H1 (cell line): ENCODE measurements around the gene ATP13A3. TPM values are rescaled to one million over a fixed set of nuclear protein-coding genes. Genes with fewer than 3 reads are reported as not detected.

Experiments
- CTCF ChIA-PET: fragments of 300-600 bp; sonication (Branson Sonifier 250); formaldehyde crosslinking; loops from one replicate; lab custom pipeline; 2021; ENCODE audit not compliant: partially characterized antibody; lab: Charles Lee
- POLR2A ChIA-PET: fragments of 300-600 bp; sonication (Branson Sonifier 250); formaldehyde crosslinking; loops from one replicate; lab custom pipeline; 2021; ENCODE audit warnings: inconsistent platforms; ENCODE audit not compliant: partially characterized antibody; lab: Charles Lee
- DNase-seq, 2 experiments: peaks; one replicate each; pipeline versions ENCODE4 v3.0.0 to v3.0.0-alpha.2; 2010 to 2022; ENCODE audit warnings: low spot score in 2 of 2, low read depth in 1 of 2, mixed read lengths in 1 of 2
- FAIRE-seq: peaks from 2 replicates; lab custom pipeline; 2011; peaks lifted over from hg19 to GRCh38; lab: Jason Lieb, UNC
- H2AFZ ChIP-seq: 2 replicates; pipeline ENCODE4 v1.8.1; 2012; ENCODE audit warnings: low read length, inconsistent platforms
- H2AK5ac ChIP-seq: 2 replicates; pipeline ENCODE4 v1.6.1; 2013; ENCODE audit warnings: low read depth, low read length
- H2BK120ac ChIP-seq: replicated peaks from 2 replicates; pipeline ENCODE3; 2013; ENCODE audit warnings: low read depth, low read length, inconsistent platforms
- H2BK12ac ChIP-seq: 2 replicates; pipeline ENCODE4 v1.6.1; 2013; ENCODE audit warnings: low read depth, low read length
- H2BK15ac ChIP-seq: 2 replicates; pipeline ENCODE4 v1.6.1; 2013; ENCODE audit warnings: low read length
- H2BK20ac ChIP-seq: 2 replicates; pipeline ENCODE4 v1.6.1; 2013; ENCODE audit warnings: low read length
- H2BK5ac ChIP-seq: 2 replicates; pipeline ENCODE4 v1.6.1; 2013; ENCODE audit warnings: low read depth, low read length
- H3K14ac ChIP-seq: 2 replicates; pipeline ENCODE4 v1.6.1; 2013; ENCODE audit warnings: inconsistent platforms; ENCODE audit not compliant: insufficient read length
- H3K18ac ChIP-seq: 2 replicates; pipeline ENCODE4 v1.6.1; 2013; ENCODE audit warnings: low read length; ENCODE audit errors: extremely low read depth
- H3K23ac ChIP-seq: 2 replicates; pipeline ENCODE4 v1.6.1; 2013; ENCODE audit warnings: inconsistent platforms; ENCODE audit not compliant: insufficient read length
- H3K23me2 ChIP-seq: 2 replicates; pipeline ENCODE4 v1.6.1; 2013; ENCODE audit warnings: low read depth, low read length
- H3K27ac ChIP-seq: 2 replicates; pipeline ENCODE4 v1.6.1; 2011; ENCODE audit warnings: low read depth, low read length, inconsistent platforms
- H3K27me3 ChIP-seq, 4 experiments: replicated peaks in 1 of 4; 1 replicate in 1 of 4; 2 replicates in 3 of 4; pipeline versions ENCODE4 v1.6.1 to v1.8.1; 2011 to 2013; ENCODE audit warnings: low read length in 3 of 4, mild to moderate bottlenecking in 3 of 4, inconsistent platforms in 2 of 4, mixed read lengths in 2 of 4, moderate library complexity in 1 of 4; ENCODE audit not compliant: control insufficient read depth in 3 of 4, insufficient read depth in 3 of 4; ENCODE audit errors: extremely low read depth in 1 of 4
- H3K36me3 ChIP-seq, 4 experiments: 2 replicates each; pipeline versions ENCODE4 v1.6.1 to v1.8.1; 2011 to 2013; ENCODE audit warnings: mild to moderate bottlenecking in 4 of 4, low read length in 3 of 4, moderate library complexity in 2 of 4, control low read depth in 1 of 4, inconsistent platforms in 1 of 4; ENCODE audit not compliant: insufficient read depth in 4 of 4, control insufficient read depth in 2 of 4
- H3K4ac ChIP-seq: replicated peaks from 2 replicates; pipeline ENCODE3; 2013; ENCODE audit warnings: low read length, low read depth, mixed read lengths, inconsistent platforms; ENCODE audit not compliant: insufficient read length
- H3K4me1 ChIP-seq, 4 experiments: replicated peaks in 1 of 4; 1 replicate in 1 of 4; 2 replicates in 3 of 4; pipeline versions ENCODE4 v1.6.1 to v1.8.1; 2011 to 2013; ENCODE audit warnings: low read length in 3 of 4, inconsistent platforms in 2 of 4, mixed read lengths in 1 of 4; ENCODE audit not compliant: insufficient read depth in 4 of 4, control insufficient read depth in 3 of 4
- H3K4me2 ChIP-seq, 2 experiments: 2 replicates each; pipeline versions ENCODE4 v1.6.1 to v1.8.1; 2011 to 2013; ENCODE audit warnings: low read depth in 2 of 2, low read length in 2 of 2, control low read depth in 1 of 2, inconsistent platforms in 1 of 2, mild to moderate bottlenecking in 1 of 2; ENCODE audit not compliant: insufficient read depth in 1 of 2
- H3K4me3 ChIP-seq, 4 experiments: fragments of 200-600, 300-600 bp in 1 of 4; sonication (generic), shearing (Covaris generic), sonication (Bioruptor Twin) in 1 of 4; 2 replicates each; pipeline versions ENCODE4 v1.5.1 to v1.8.1; 2011 to 2016; ENCODE audit warnings: low read length in 4 of 4, low read depth in 3 of 4, control low read depth in 2 of 4, inconsistent platforms in 2 of 4, mild to moderate bottlenecking in 2 of 4, mixed read lengths in 1 of 4, moderate library complexity in 1 of 4; ENCODE audit not compliant: insufficient read depth in 2 of 4; ENCODE audit errors: extremely low read depth in 1 of 4
- H3K56ac ChIP-seq: replicated peaks from 2 replicates; pipeline ENCODE3; 2013; ENCODE audit warnings: low read depth, mild to moderate bottlenecking, mixed read lengths, low read length, inconsistent platforms; ENCODE audit not compliant: insufficient read length
- H3K79me1 ChIP-seq: 2 replicates; pipeline ENCODE4 v1.6.1; 2013; ENCODE audit warnings: low read depth, low read length, control low read depth
- H3K79me2 ChIP-seq, 2 experiments: 2 replicates each; pipeline versions ENCODE4 v1.6.1 to v1.8.1; 2012 to 2013; ENCODE audit warnings: low read length in 2 of 2, mild to moderate bottlenecking in 2 of 2, inconsistent platforms in 1 of 2; ENCODE audit not compliant: insufficient read depth in 2 of 2, control insufficient read depth in 1 of 2
- H3K9ac ChIP-seq, 4 experiments: replicated peaks in 1 of 4; 1 replicate in 1 of 4; 2 replicates in 3 of 4; pipeline versions ENCODE4 v1.6.1 to v1.8.1; 2011 to 2013; ENCODE audit warnings: low read depth in 3 of 4, low read length in 3 of 4, control low read depth in 2 of 4, mild to moderate bottlenecking in 2 of 4, moderate library complexity in 2 of 4, inconsistent platforms in 1 of 4; ENCODE audit errors: extremely low read depth in 1 of 4
- H3K9me3 ChIP-seq, 2 experiments: 2 replicates each; pipeline versions ENCODE4 v1.6.1 to v1.8.1; 2012 to 2013; ENCODE audit warnings: mild to moderate bottlenecking in 2 of 2, moderate library complexity in 2 of 2, control low read depth in 1 of 2, inconsistent platforms in 1 of 2, low read depth in 1 of 2, low read length in 1 of 2, mixed read lengths in 1 of 2; ENCODE audit not compliant: insufficient read depth in 2 of 2
- H4K20me1 ChIP-seq, 2 experiments: replicated peaks in 1 of 2; 2 replicates each; pipeline versions ENCODE3 to v1.8.1; 2011 to 2013; ENCODE audit warnings: inconsistent platforms in 2 of 2, low read length in 2 of 2, mild to moderate bottlenecking in 1 of 2; ENCODE audit not compliant: insufficient read depth in 2 of 2, control insufficient read depth in 1 of 2
- H4K5ac ChIP-seq: 2 replicates; pipeline ENCODE4 v1.6.1; 2013; ENCODE audit warnings: low read length, low read depth, mixed read lengths, inconsistent platforms; ENCODE audit not compliant: insufficient read length
- H4K8ac ChIP-seq: 2 replicates; pipeline ENCODE4 v1.8.0; 2013; ENCODE audit warnings: mild to moderate bottlenecking, moderate library complexity, low read length, inconsistent platforms; ENCODE audit not compliant: insufficient read depth; ENCODE audit errors: extremely low read depth
- H4K91ac ChIP-seq: replicated peaks from 2 replicates; pipeline ENCODE3; 2013; ENCODE audit warnings: low read length, mixed read lengths, inconsistent platforms; ENCODE audit not compliant: insufficient read length
- ASH2L ChIP-seq: fragments of 200-600, 300-600 bp; sonication (generic); IDR thresholded peaks from one replicate; pipeline ENCODE4 v1.7.1; 2017; ENCODE audit warnings: low read length
- CHD1 ChIP-seq: IDR thresholded peaks from 2 replicates; pipeline ENCODE4 v1.6.1; 2012; ENCODE audit warnings: low read depth, low read length, improper control_type of control experiment
- JUN ChIP-seq: IDR thresholded peaks from 2 replicates; pipeline ENCODE4 v1.6.1; 2011; ENCODE audit warnings: low read depth, mild to moderate bottlenecking, improper control_type of control experiment, low read length
- KDM4A ChIP-seq: IDR thresholded peaks from one replicate; pipeline ENCODE4 v1.7.1; 2012; ENCODE audit warnings: low read depth, mild to moderate bottlenecking, moderate library complexity, low read length, inconsistent platforms; ENCODE audit not compliant: severe bottlenecking
- RFX5 ChIP-seq: IDR thresholded peaks from 2 replicates; pipeline ENCODE4 v1.6.1; 2011; ENCODE audit warnings: low read depth, low read length, improper control_type of control experiment, borderline replicate concordance
- SAP30 ChIP-seq: fragments of 300-600 bp; sonication (generic); IDR thresholded peaks from 2 replicates; pipeline ENCODE4 v1.7.1; 2012; ENCODE audit warnings: low read length, moderate library complexity, mild to moderate bottlenecking, inconsistent platforms; ENCODE audit not compliant: insufficient read depth, insufficient replicate concordance
- SP1 ChIP-seq: IDR thresholded peaks from 2 replicates; pipeline ENCODE4 v1.6.1; 2011; ENCODE audit warnings: low read depth, low read length
- TAF1 ChIP-seq: IDR thresholded peaks from 2 replicates; pipeline ENCODE4 v1.6.1; 2011; ENCODE audit warnings: mild to moderate bottlenecking, low read depth, low read length
- TBP ChIP-seq: IDR thresholded peaks from 2 replicates; pipeline ENCODE4 v1.6.1; 2011; ENCODE audit warnings: low read depth, low read length, improper control_type of control experiment
- USF2 ChIP-seq: IDR thresholded peaks from 2 replicates; pipeline ENCODE4 v1.6.1; 2011; ENCODE audit warnings: low read length, improper control_type of control experiment
- WGBS, 2 experiments: shearing (Covaris generic) in 1 of 2; methylation state at CpG; one replicate each; pipeline versions ENCODE4 v1.1.6 to v1.1.7; 2013 to 2015; ENCODE audit warnings: low lambda C conversion rate in 2 of 2, mixed read lengths in 2 of 2, inconsistent platforms in 1 of 2, low coverage in 1 of 2, missing lambda C conversion rate in 1 of 2; ENCODE audit not compliant: insufficient replicate concordance in 2 of 2, insufficient coverage in 1 of 2, insufficient read length in 1 of 2; ENCODE audit errors: extremely low coverage in 1 of 2, missing lambda C conversion rate in 1 of 2; 5-methylcytosine and 5-hydroxymethylcytosine counted together
- polyA plus RNA-seq, 7 experiments: library from polyadenylated mRNA; depleted of rRNA in 3 of 7; stranded (reverse) in 5 of 7; unstranded in 2 of 7; fragments of >200 nt in 5 of 7; fragments of 200-250 nt in 2 of 7; gene quantifications; 1 replicate in 5 of 7; 2 replicates in 1 of 7; 4 replicates in 1 of 7; pipeline versions ENCODE4 v1.2.1 to v1.2.3, GENCODE V29; 2011 to 2013; ENCODE audit warnings: missing spikeins in 2 of 7, mixed read lengths in 2 of 7
- total RNA-seq: library from RNA; stranded (reverse); fragmentation: NEBNext Ultra II Directional; extraction: Animal tissue kit (Norgen Biotek cat#: 25700); gene quantifications from 2 replicates; pipeline ENCODE4 v1.2.1, GENCODE V29; 2021

ATP13A3 gene
- total and polyA plus RNA-seq, 2 of the 8 experiments (the other 6 are each of a cell fraction or from before 2014, with no cell fraction given) = 18.6 to 92.2 TPM

- Histone ChIP-seq H3K23ac (no peak overlapping the region), H4K20me1 (peaks cover 3 to 5% of the 10 kb centered on the region in 2 experiments), H4K8ac (no peak overlapping the region), H2AK5ac (no peak overlapping the region), H2BK15ac (no peak overlapping the region), H3K79me2 (peaks cover 0 to 93% of the 10 kb centered on the region in 2 experiments; a peak in 2 of 4 replicates), H3K9me3 (0 out of 4 replicates have a peak, but pooled peaks cover 0 to 2% of the 10 kb centered on the region in 2 experiments), H3K4me3 (no peak overlapping the region), H2BK12ac (no peak overlapping the region), H2BK120ac (no peak overlapping the region), H3K23me2 (no peaks in the 10 kb centered on the region), H3K56ac (no peak overlapping the region), H3K18ac (no peak overlapping the region), H2BK20ac (no peak overlapping the region), H3K36me3 (no peaks in the 10 kb centered on the region), H2BK5ac (no peak overlapping the region), H3K79me1 (peaks cover 3% of the 10 kb centered on the region; the same call in 1 of the 2 replicates), H3K14ac (no peak overlapping the region), H3K4ac (no peak overlapping the region), H3K27me3 (no peaks in the 10 kb centered on the region), H2AFZ (no peak overlapping the region), H3K9ac (no peak overlapping the region), H3K4me2 (no peak overlapping the region), H4K5ac (no peak overlapping the region), H4K91ac (no peak overlapping the region), H3K27ac (no peak overlapping the region), H3K4me1 (peaks cover 0 to 2% (median 0%) of the 10 kb centered on the region in 4 experiments; a peak in 1 of 7 replicates)
- WGBS, 2 experiments = 84% methylated on average over 5 of the region's 5 CpGs; no CpG with 5 or more reads in 1 of the 2 experiments
- CTCF ChIA-PET = interaction anchor here (0.6 to 1.0 kb wide), 2 partner anchors 127 to 129 kb away, joined by 3 read pairs; no protein-coding TSS in a partner anchor
- FAIRE-seq (no peak), DNase-seq (no peak)
- POLR2A ChIA-PET = interaction anchor here (1.0 kb wide), 1 partner anchor 20 kb away, joined by 3 read pairs; no protein-coding TSS in a partner anchor
- no peak for TF ChIP-seq TBP
- TF ChIP-seq RFX5 = no peak
- TF ChIP-seq CHD1 = no peak
- no peak for TF ChIP-seq USF2
- TF ChIP-seq KDM4A = no peak
- no peak for TF ChIP-seq ASH2L
- no peak for TF ChIP-seq JUN
- TF ChIP-seq SAP30 = no peak
- no peak for TF ChIP-seq TAF1
- TF ChIP-seq SP1 = no peak
These were observed 20.8 kb downstream of the ATP13A3 start for GRCh38 chr3:194465920-194466570.
